Caco-2 (cell line): ENCODE data around the gene KRTAP4-16. TPM values are rescaled to one million over a fixed set of nuclear protein-coding genes. Genes with fewer than 3 reads are reported as not detected.

Source experiments
- Bru-seq: library from RNA; stranded (reverse); fragments of 400-500 nt; gene quantifications from one replicate; lab custom pipeline; 2021; lab: Mats Ljungman, UMichigan
- BruChase-seq, 2 experiments: library from RNA; stranded (reverse); fragments of 400-500 nt; gene quantifications; one replicate each; lab custom pipeline; 2021; lab: Mats Ljungman, UMichigan
- BruUV-seq: library from RNA; stranded (reverse); fragments of 400-500 nt; replicated peaks from 2 replicates; lab custom pipeline; 2021; lab: Mats Ljungman, UMichigan
- CTCF ChIA-PET: fragments of 300-600 bp; sonication (Branson Sonifier 250); formaldehyde crosslinking; loops from one replicate; lab custom pipeline; 2022; ENCODE audit warnings: antibody characterized with exemption; lab: Charles Lee
- POLR2A ChIA-PET: fragments of 300-600 bp; sonication (Branson Sonifier 250); formaldehyde crosslinking; loops from one replicate; lab custom pipeline; 2022; ENCODE audit warnings: antibody characterized with exemption; lab: Charles Lee
- DNase-seq, 2 experiments: peaks; one replicate each; pipeline versions ENCODE4 v3.0.0 to v3.0.0-alpha.2; 2020 to 2022
- H3K27me3 ChIP-seq: replicated peaks from 2 replicates; pipeline ENCODE4 v1.6.0; 2011; ENCODE audit warnings: low read length; ENCODE audit not compliant: control insufficient read depth, insufficient read depth
- H3K36me3 ChIP-seq: 2 replicates; pipeline ENCODE4 v1.5.1; 2011; ENCODE audit warnings: low read length; ENCODE audit not compliant: control insufficient read depth, insufficient read depth
- H3K4me1 ChIP-seq: fragments of 250-450 bp; sonication (Bioruptor Pico); 2 replicates; pipeline ENCODE4 v1.5.1; 2020; ENCODE audit warnings: mild to moderate bottlenecking
- H3K4me3 ChIP-seq: 2 replicates; pipeline ENCODE4 v1.5.1; 2011; ENCODE audit warnings: low read depth, mild to moderate bottlenecking, control low read depth, low read length
- H3K9me3 ChIP-seq: fragments of 250-450 bp; sonication (Bioruptor Pico); 2 replicates; pipeline ENCODE4 v1.5.1; 2020; ENCODE audit warnings: mild to moderate bottlenecking, moderate library complexity
- H3K27ac Mint-ChIP-seq: one replicate; pipeline ENCODE4 v1.8.0; 2022; ENCODE audit warnings: mixed read lengths; ENCODE audit not compliant: unreplicated experiment
- H3K27me3 Mint-ChIP-seq: one replicate; pipeline ENCODE4 v1.8.0; 2022; ENCODE audit warnings: mixed read lengths; ENCODE audit not compliant: insufficient read depth, unreplicated experiment
- H3K36me3 Mint-ChIP-seq: one replicate; pipeline ENCODE4 v1.8.0; 2022; ENCODE audit warnings: mild to moderate bottlenecking, mixed read lengths; ENCODE audit not compliant: insufficient read depth, unreplicated experiment
- H3K4me1 Mint-ChIP-seq: one replicate; pipeline ENCODE4 v1.8.0; 2022; ENCODE audit warnings: low read depth, mixed read lengths; ENCODE audit not compliant: unreplicated experiment
- H3K4me3 Mint-ChIP-seq: one replicate; pipeline ENCODE4 v1.8.0; 2022; ENCODE audit warnings: mild to moderate bottlenecking, moderate library complexity, mixed read lengths; ENCODE audit not compliant: unreplicated experiment
- H3K9me3 Mint-ChIP-seq: one replicate; pipeline ENCODE4 v1.8.0; 2022; ENCODE audit warnings: mixed read lengths; ENCODE audit not compliant: unreplicated experiment
- CTCF ChIP-seq, 2 experiments: fragments of 200-600 bp in 1 of 2; IDR thresholded peaks; 1 replicate in 1 of 2; 2 replicates in 1 of 2; pipeline versions ENCODE4 v1.5.1 to v1.8.0; 2011 to 2022; ENCODE audit warnings: antibody characterized with exemption in 1 of 2, control low read depth in 1 of 2, inconsistent platforms in 1 of 2, low read depth in 1 of 2, low read length in 1 of 2, mild to moderate bottlenecking in 1 of 2, moderate library complexity in 1 of 2; ENCODE audit not compliant: insufficient read depth in 1 of 2, severe bottlenecking in 1 of 2, unreplicated experiment in 1 of 2
- intact Hi-C: fragments of 100-400 bp; cut with micrococcal nuclease; formaldehyde crosslinking; loops from one replicate; pipeline ENCODE4 v1.10.0; 2022; ENCODE audit not compliant: unreplicated experiment
- long read RNA-seq: library from polyadenylated mRNA; stranded (forward); transcript quantifications from one replicate; pipeline ENCODE4 v2.0.0, GENCODE V29; 2022
- total RNA-seq: library from RNA; stranded (reverse); gene quantifications from 2 replicates; pipeline ENCODE4 v1.2.3, GENCODE V29; 2022

Gene KRTAP4-16
- not detected in 2 replicates for total RNA-seq
- not detected for Bru-seq, nascent RNA
- BruChase-seq, experiment 1, labeled RNA remaining after a 2-hour chase = not detected
- BruChase-seq, experiment 2, labeled RNA remaining after a 6-hour chase = not detected
- long read RNA-seq = 0 reads

GRCh38 chr17:41101586-41102259 lies at the start of gene KRTAP4-16:
KRTAP4-16 (minus strand) TSS chr17:41102209; CDS start chr17:41102209, 0 bp downstream.
- H3K27ac Mint-ChIP-seq = no peak within 1 kb of the TSS
- intact Hi-C loops = no loop called here
- ChIA-PET POLR2A (no interaction called here), CTCF (no interaction called here)
- Histone ChIP-seq H3K27me3 (no peaks in the 10 kb centered on the region), H3K4me1 (peaks cover 10% of the 10 kb centered on the region; the same call in 1 of the 2 replicates), H3K36me3 (no peaks in the 10 kb centered on the region), H3K9me3 (0 out of 2 replicates have a peak, but pooled peaks cover 4% of the 10 kb centered on the region), H3K4me3 (no peak within 1 kb of the TSS)
- DNase-seq = no peak
- H3K4me3 Mint-ChIP-seq = no peak within 1 kb of the TSS
- H3K27me3 Mint-ChIP-seq = no peaks in the 10 kb centered on the region
- no TSS peak for BruUV-seq
- no peak for TF ChIP-seq CTCF (IDR thresholded peaks at IDR 0.05; ENCODE audit: insufficient read depth in 1 of 2, low read depth in 1 of 2, low read length in 1 of 2, severe bottlenecking in 1 of 2, unreplicated experiment in 1 of 2)
- H3K4me1 Mint-ChIP-seq = peaks cover 22% of the 10 kb centered on the region
- H3K9me3 Mint-ChIP-seq = no peaks in the 10 kb centered on the region
- no peaks in the 10 kb centered on the region for H3K36me3 Mint-ChIP-seq

- DNase-seq = no peak
- H3K27me3 ChIP-seq = no peaks in the 10 kb centered on the region
- Mint-ChIP-seq H3K4me1 (no peaks in the 10 kb centered on the region), H3K9me3 (no peaks in the 10 kb centered on the region), H3K27me3 (no peaks in the 10 kb centered on the region), H3K27ac (no peak overlapping the region), H3K36me3 (no peaks in the 10 kb centered on the region), H3K4me3 (no peak overlapping the region)
- no peak for TF ChIP-seq CTCF (IDR thresholded peaks at IDR 0.05; ENCODE audit: insufficient read depth in 1 of 2, low read depth in 1 of 2, low read length in 1 of 2, severe bottlenecking in 1 of 2, unreplicated experiment in 1 of 2)
- H3K36me3 ChIP-seq = no peaks in the 10 kb centered on the region
- intact Hi-C loops = no loop called here
- H3K9me3 ChIP-seq = no peaks in the 10 kb centered on the region
- no peaks in the 10 kb centered on the region for H3K4me1 ChIP-seq
- no peak overlapping the region for H3K4me3 ChIP-seq
- CTCF ChIA-PET = no interaction called here
- no TSS peak for BruUV-seq
- POLR2A ChIA-PET = no interaction called here
Measured at GRCh38 chr17:41151525-41151924, 49.5 kb upstream of the KRTAP4-16 start.

GRCh38 chr17:41150026-41150425 lies 48.0 kb upstream of the KRTAP4-16 start:
- H3K36me3 Mint-ChIP-seq = no peaks in the 10 kb centered on the region
- H3K36me3 ChIP-seq = no peaks in the 10 kb centered on the region
- CTCF ChIA-PET = no interaction called here

More at GRCh38 chr17:41150026-41150425, 48.0 kb upstream of the KRTAP4-16 start:
- Mint-ChIP-seq H3K27me3 (no peaks in the 10 kb centered on the region), H3K27ac (no peak overlapping the region), H3K9me3 (peaks cover 5% of the 10 kb centered on the region), H3K4me1 (no peaks in the 10 kb centered on the region), H3K4me3 (no peak overlapping the region)
- no TSS peak for BruUV-seq
- no peaks in the 10 kb centered on the region for H3K27me3 ChIP-seq
- no peak for DNase-seq
- intact Hi-C loops = no loop called here
- no peaks in the 10 kb centered on the region for H3K9me3 ChIP-seq
- POLR2A ChIA-PET = no interaction called here
- H3K4me1 ChIP-seq = no peaks in the 10 kb centered on the region
- no peak for TF ChIP-seq CTCF (IDR thresholded peaks at IDR 0.05; ENCODE audit: insufficient read depth in 1 of 2, low read depth in 1 of 2, low read length in 1 of 2, severe bottlenecking in 1 of 2, unreplicated experiment in 1 of 2)
- no peak overlapping the region for H3K4me3 ChIP-seq
